ENCODE measurements around the gene BTBD2.

The BTBD2 gene

DNA sequence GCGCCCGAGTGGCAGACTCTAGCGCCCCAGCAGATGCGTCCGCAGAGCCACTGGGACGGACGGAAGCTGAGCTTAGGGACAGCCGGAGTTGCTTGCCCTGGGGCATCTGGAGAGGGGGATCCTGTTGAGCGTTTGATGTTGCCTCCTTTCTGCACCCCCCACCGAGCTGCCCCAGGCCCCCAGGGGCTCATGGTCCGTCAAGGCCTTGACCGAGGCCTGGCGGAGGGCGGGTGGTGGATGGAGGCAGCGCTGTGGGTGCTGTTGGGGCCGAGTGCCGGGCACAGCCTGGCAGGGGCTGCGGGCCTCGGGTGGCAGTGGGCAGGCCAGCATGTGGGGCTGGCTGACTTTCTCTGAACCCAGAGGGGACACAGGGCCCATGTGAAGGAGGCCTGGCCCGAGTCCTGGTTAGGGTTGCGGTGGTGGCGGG is 71.8 kb downstream of the BTBD2 start:
- H3K27me3 ChIP-seq (ENCODE audit: control insufficient read depth in 1 of 2, insufficient read depth in 2 of 2, low read length in 2 of 2) = no peaks in the 10 kb centered on the region
- H3K9me3 ChIP-seq (ENCODE audit: control insufficient read depth in 2 of 2, low read length in 2 of 2) = no peaks in the 10 kb centered on the region
- H3K36me3 ChIP-seq (ENCODE audit: control insufficient read depth in 2 of 2, insufficient read depth in 2 of 2, low read length in 2 of 2) = no peaks in the 10 kb centered on the region
- no peak overlapping the region for H3K27ac ChIP-seq (ENCODE audit: low read length)
- peaks cover 38% of the 10 kb centered on the region for H3K4me1 ChIP-seq (ENCODE audit: control insufficient read depth, insufficient read depth, low read length)
- no peak overlapping the region for H3K4me3 ChIP-seq (ENCODE audit: low read length in 2 of 2)
- H3K9ac ChIP-seq (ENCODE audit: low read length in 2 of 2) = no peak overlapping the region

DNA sequence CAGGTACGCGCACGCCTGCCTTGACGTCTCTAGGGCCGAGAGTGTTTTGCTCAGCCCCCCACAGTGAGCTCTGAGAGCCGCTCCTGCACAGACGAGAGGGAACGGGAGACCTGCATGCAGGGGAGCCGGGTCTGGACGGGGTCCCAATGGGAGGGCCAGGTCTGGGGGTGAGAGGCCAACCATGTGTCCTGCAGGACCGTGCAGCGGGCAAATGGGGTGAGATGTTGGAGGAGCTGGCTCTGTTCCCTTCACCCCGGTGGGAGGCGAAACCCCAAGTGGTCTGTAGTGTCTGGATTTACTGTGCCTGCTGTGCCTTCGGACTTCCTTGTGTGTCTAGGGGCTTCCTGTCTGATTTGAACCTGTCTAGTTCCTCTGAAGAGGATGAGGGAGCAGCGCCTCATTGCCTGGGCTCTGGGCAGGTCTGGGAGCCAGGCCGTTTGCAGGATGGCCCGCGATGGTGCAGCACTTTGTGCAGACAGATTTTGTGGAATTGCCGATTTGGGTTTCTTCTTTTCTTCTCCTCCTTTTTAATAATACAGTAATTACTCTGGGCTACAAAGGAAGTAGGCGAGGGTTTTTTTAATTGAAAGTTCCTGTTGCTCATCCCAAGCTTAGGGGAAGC is 72.5 kb downstream of the BTBD2 start:
- Histone ChIP-seq H3K4me1 (ENCODE audit: control insufficient read depth, insufficient read depth, low read length) (peaks cover 38% of the 10 kb centered on the region), H3K9ac (ENCODE audit: low read length in 2 of 2) (peak overlapping the region in 1 of 2 donors; percentile 9), H3K4me3 (ENCODE audit: low read length in 2 of 2) (peak overlapping the region; percentile 43 to 89), H3K36me3 (ENCODE audit: control insufficient read depth in 2 of 2, insufficient read depth in 2 of 2, low read length in 2 of 2) (no peaks in the 10 kb centered on the region), H3K27me3 (ENCODE audit: control insufficient read depth in 1 of 2, insufficient read depth in 2 of 2, low read length in 2 of 2) (no peaks in the 10 kb centered on the region), H3K27ac (ENCODE audit: low read length) (peak overlapping the region; percentile 60), H3K9me3 (ENCODE audit: control insufficient read depth in 2 of 2, low read length in 2 of 2) (no peaks in the 10 kb centered on the region)

DNA sequence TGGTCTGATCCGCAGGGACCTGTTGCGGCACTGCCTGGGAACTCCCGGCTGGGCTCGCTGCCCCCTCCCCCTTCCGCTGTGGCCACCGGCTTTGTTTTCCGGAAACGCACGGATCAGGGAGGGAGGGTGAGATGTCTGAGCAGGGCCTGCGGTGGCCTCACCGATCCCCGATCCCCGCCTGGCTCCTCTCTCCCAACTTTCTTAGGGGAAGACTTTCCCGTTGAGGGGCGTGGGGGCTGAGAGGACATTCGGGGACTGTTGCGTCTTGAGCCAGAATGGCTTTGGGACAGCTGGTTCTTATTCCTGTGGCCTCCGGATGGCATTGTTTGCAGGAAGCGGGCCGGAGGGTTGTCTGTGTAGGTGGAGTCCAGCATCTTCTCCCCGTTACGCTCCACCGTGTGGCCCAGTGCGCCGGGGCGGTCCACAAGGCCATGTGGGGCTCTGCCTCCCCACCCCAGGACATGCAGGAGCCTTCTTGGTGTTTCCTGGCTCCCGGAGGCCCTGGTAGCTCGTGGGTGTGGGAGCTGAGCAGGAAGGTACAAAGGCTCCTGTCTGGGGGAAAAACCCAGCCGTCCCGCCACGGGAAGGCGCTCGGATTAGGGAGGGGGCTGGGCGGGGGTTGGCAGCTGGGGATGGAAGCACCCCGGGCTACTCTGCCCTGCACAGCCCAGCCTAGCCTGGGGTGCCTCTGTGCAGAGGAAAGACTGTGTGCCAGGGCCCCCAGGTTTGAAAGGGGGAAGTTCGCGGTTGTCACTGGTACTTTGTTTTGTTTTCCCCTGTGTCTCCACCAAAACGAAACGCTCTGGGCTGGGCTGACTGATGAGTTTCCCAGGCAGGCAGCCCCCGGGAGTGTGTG is 73.2 kb downstream of the BTBD2 start:
- Histone ChIP-seq H3K9me3 (ENCODE audit: control insufficient read depth in 2 of 2, low read length in 2 of 2) (no peaks in the 10 kb centered on the region), H3K36me3 (ENCODE audit: control insufficient read depth in 2 of 2, insufficient read depth in 2 of 2, low read length in 2 of 2) (no peaks in the 10 kb centered on the region), H3K4me1 (ENCODE audit: control insufficient read depth, insufficient read depth, low read length) (peaks cover 38% of the 10 kb centered on the region), H3K27ac (ENCODE audit: low read length) (peak overlapping the region; percentile 60), H3K4me3 (ENCODE audit: low read length in 2 of 2) (peak overlapping the region; percentile 89 to 91), H3K27me3 (ENCODE audit: control insufficient read depth in 1 of 2, insufficient read depth in 2 of 2, low read length in 2 of 2) (no peaks in the 10 kb centered on the region), H3K9ac (ENCODE audit: low read length in 2 of 2) (peak overlapping the region; percentile 60 to 86)

DNA sequence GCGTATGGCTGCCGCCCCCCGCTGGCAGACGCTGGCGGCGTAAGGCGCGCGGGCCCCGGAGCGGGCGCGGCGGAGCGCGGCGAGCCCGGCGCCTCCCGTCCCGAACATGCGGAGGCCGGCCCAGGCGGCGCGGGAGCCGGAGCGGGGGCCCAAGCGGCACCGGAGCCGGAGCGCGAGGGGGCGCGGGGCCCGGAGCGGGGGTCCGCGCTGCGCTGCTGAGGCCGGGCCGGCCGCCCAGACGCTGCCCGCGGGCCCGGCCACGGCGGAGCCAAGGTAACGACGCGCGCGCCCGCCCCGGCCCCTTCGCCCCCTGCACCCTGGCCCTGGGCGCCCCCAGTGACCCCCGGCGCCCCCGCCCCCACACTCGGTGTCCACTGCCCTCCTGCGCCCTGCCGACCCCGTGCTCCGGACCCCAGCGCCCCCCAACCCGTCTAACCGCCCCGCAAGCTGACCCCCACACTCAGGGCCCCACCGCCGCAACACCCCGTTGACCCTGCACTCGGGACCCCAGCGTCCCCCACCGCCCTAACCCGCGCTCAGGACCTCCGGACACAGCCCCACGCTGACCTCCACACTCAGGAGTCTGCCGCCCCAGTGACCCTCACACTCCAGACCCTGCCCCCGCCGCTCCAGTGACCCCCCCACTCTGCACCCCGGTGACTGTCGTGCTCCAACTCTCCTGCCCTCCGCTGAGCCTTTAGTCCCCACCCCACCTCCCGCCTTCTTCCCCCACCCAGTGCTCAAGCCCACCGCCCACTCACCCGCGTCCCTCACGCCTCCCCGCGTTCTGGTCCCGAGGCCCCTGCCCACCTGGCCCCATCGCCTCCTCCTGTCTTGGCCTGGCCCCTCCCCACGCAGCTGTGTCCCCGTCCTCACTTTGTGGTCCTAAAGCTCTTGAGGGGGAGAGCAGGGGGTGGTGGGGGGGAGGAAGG is 74.1 kb downstream of the BTBD2 start, which contains the start of gene CSNK1G2:
Gene CSNK1G2 (plus strand): TSS at position 27 of the 932 bp plus-strand sequence. CDS start 28,601 bp downstream, outside the sequence.
- Histone ChIP-seq H3K4me1 (ENCODE audit: control insufficient read depth, insufficient read depth, low read length) (peaks cover 38% of the 10 kb centered on the region), H3K27me3 (ENCODE audit: control insufficient read depth in 1 of 2, insufficient read depth in 2 of 2, low read length in 2 of 2) (no peaks in the 10 kb centered on the region), H3K36me3 (ENCODE audit: control insufficient read depth in 2 of 2, insufficient read depth in 2 of 2, low read length in 2 of 2) (no peaks in the 10 kb centered on the region), H3K27ac (ENCODE audit: low read length) (peak within 1 kb of the TSS; percentile 99), H3K9me3 (ENCODE audit: control insufficient read depth in 2 of 2, low read length in 2 of 2) (no peaks in the 10 kb centered on the region), H3K9ac (ENCODE audit: low read length in 2 of 2) (peak within 1 kb of the TSS; percentile 95 to 97), H3K4me3 (ENCODE audit: low read length in 2 of 2) (peak within 1 kb of the TSS; percentile 89 to 91)

DNA sequence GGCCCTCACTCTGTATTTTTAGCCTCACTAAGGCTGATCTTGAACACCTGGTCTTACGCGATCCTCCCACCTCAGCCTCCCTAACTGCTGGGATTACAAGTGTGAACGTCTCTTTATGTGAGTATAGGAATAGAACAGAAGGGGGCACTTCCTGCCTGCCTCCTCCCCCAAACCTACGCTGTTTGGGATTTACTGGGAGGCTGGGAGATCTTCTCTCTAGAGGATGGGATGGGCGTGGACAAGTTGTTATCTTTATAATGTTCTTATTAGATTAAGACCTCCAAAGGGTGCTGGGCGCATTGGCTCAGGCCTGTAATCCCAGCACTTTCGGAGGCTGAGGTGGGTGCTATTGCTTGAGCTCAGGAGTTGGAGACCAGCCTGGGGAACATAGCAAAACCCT is 77.4 kb downstream of the BTBD2 start:
- no peak overlapping the region for H3K27ac ChIP-seq (ENCODE audit: low read length)

DNA sequence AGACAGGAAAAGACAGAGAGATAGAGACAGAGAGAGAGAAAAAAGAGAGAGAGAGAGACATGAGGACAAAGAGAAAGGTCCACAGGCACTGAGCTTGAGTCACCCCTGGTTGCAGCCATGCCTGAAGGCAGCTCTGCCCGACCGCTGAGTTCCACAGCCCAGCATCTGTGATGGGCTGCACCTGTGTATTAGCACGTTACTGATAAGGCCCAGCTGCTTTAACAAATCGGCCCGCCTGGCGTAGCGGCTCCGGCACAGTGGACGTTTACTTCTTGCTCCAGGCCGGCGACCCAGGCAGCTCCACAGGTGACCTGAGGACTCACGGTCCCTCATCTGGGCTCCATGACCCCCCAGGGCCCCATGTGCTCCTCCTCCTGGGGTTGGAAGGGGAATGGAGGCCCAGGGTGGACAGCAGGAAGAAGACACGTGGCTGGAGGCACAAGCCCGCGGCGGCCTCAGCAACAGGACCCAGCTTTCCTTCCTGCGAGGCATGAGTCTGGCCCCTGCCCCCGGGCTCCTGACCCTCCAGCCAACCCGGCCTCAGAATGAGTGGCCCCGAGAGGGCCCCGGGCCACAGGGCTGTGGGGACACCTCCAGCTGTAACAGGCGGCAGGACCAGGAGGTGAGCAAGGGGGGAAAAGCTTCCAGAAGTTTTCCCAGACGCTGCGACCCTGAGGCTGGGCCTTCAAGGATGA is 78.5 kb downstream of the BTBD2 start:
- peaks cover 0 to 2% of the 10 kb centered on the region in 2 donors for H3K27me3 ChIP-seq (ENCODE audit: control insufficient read depth in 1 of 2, insufficient read depth in 2 of 2, low read length in 2 of 2)
- no peaks in the 10 kb centered on the region for H3K36me3 ChIP-seq (ENCODE audit: control insufficient read depth in 2 of 2, insufficient read depth in 2 of 2, low read length in 2 of 2)
- no peak overlapping the region for H3K4me3 ChIP-seq (ENCODE audit: low read length in 2 of 2)
- peaks cover 20% of the 10 kb centered on the region for H3K4me1 ChIP-seq (ENCODE audit: control insufficient read depth, insufficient read depth, low read length)
- no peak overlapping the region for H3K27ac ChIP-seq (ENCODE audit: low read length)
- H3K9ac ChIP-seq (ENCODE audit: low read length in 2 of 2) = no peak overlapping the region
- no peaks in the 10 kb centered on the region for H3K9me3 ChIP-seq (ENCODE audit: control insufficient read depth in 2 of 2, low read length in 2 of 2)

More for the DNA sequence above, 77.4 kb downstream of the BTBD2 start:
- Histone ChIP-seq H3K4me1 (ENCODE audit: control insufficient read depth, insufficient read depth, low read length) (peaks cover 30% of the 10 kb centered on the region), H3K36me3 (ENCODE audit: control insufficient read depth in 2 of 2, insufficient read depth in 2 of 2, low read length in 2 of 2) (no peaks in the 10 kb centered on the region), H3K4me3 (ENCODE audit: low read length in 2 of 2) (no peak overlapping the region), H3K9ac (ENCODE audit: low read length in 2 of 2) (no peak overlapping the region), H3K27me3 (ENCODE audit: control insufficient read depth in 1 of 2, insufficient read depth in 2 of 2, low read length in 2 of 2) (peaks cover 0 to 2% of the 10 kb centered on the region in 2 donors), H3K9me3 (ENCODE audit: control insufficient read depth in 2 of 2, low read length in 2 of 2) (no peaks in the 10 kb centered on the region)

DNA sequence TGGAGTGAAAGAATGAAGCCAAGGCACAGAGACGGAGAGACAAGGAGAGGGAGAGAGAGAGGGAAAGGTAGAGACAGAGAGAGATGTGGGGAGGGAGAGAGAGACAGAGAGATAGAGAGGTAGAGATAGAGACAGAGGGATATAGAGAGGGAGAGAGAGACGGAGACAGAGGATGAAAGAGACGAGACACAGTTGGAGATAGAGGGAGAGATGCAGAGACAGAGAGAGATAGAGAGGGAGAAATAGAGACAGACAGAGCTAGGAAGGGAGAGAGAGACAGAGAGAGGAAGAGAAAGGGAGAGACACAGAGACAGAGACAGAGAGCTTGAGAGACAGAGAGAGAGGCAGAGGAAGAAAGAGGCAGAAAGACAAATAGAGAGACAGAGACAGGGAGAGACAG is 79.1 kb downstream of the BTBD2 start:
- Histone ChIP-seq H3K27ac (ENCODE audit: low read length) (no peak overlapping the region), H3K27me3 (ENCODE audit: control insufficient read depth in 1 of 2, insufficient read depth in 2 of 2, low read length in 2 of 2) (peaks cover 0 to 2% of the 10 kb centered on the region in 2 donors), H3K36me3 (ENCODE audit: control insufficient read depth in 2 of 2, insufficient read depth in 2 of 2, low read length in 2 of 2) (no peaks in the 10 kb centered on the region), H3K4me3 (ENCODE audit: low read length in 2 of 2) (no peak overlapping the region), H3K9me3 (ENCODE audit: control insufficient read depth in 2 of 2, low read length in 2 of 2) (no peaks in the 10 kb centered on the region), H3K4me1 (ENCODE audit: control insufficient read depth, insufficient read depth, low read length) (peaks cover 17% of the 10 kb centered on the region), H3K9ac (ENCODE audit: low read length in 2 of 2) (no peak overlapping the region)

DNA sequence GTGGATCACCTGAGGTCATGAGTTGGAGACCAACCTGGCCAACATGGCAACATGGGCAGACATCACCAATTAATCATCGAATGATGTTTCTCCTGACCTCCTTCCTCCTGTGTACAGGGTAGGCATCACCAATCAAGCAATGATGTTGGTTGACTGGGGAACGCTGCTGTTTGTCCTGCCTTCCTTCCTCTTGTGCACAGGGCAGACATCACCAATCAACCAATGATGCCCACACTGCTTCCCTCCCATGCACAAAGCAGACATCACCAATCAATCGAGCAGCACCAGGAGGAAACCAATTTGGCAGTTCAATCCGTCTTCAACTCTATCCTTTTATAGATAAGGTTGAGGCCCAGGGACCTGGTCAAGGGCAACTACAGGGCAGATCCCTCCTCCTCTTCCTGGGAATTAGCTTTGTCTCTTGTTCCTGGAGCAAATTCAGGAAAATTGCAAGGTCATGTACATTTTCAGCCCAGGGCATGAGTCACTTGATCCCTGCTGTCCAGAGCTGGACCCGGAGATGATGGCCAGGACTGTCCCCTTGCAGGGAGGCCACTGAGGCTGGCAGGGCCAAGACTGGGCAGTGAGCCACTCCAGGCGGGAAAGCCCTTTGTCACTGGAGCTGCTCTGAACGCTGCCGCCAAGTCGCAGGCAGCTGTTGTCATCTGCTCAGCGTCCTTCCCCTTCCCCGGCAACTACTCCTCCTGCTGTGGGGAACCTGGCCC is 79.9 kb downstream of the BTBD2 start:
- no peaks in the 10 kb centered on the region for H3K9me3 ChIP-seq (ENCODE audit: control insufficient read depth in 2 of 2, low read length in 2 of 2)
- H3K4me3 ChIP-seq (ENCODE audit: low read length in 2 of 2) = no peak overlapping the region
- no peak overlapping the region for H3K27ac ChIP-seq (ENCODE audit: low read length)
- H3K36me3 ChIP-seq (ENCODE audit: control insufficient read depth in 2 of 2, insufficient read depth in 2 of 2, low read length in 2 of 2) = no peaks in the 10 kb centered on the region
- peaks cover 0 to 2% of the 10 kb centered on the region in 2 donors for H3K27me3 ChIP-seq (ENCODE audit: control insufficient read depth in 1 of 2, insufficient read depth in 2 of 2, low read length in 2 of 2)
- H3K4me1 ChIP-seq (ENCODE audit: control insufficient read depth, insufficient read depth, low read length) = peaks cover 17% of the 10 kb centered on the region
- H3K9ac ChIP-seq (ENCODE audit: low read length in 2 of 2) = no peak overlapping the region

All from stomach smooth muscle (tissue), 2 donors.